Lower lobe of right lung (tissue), 2 donors: ENCODE results near the gene AQP1. TPM values are rescaled to one million over a fixed set of nuclear protein-coding genes. Genes with fewer than 3 reads are reported as not detected.

Experiments
- ATAC-seq, 2 donors: fragments of 200-7000 bp; cut with Tn5 transposase; one replicate each; pipeline ENCODE4 v1.9.1; 2020 to 2022; ENCODE audit warnings: mild to moderate bottlenecking in 2 of 2, moderate library complexity in 2 of 2
- DNase-seq: peaks from one replicate; pipeline ENCODE4 v3.0.0-alpha.2; 2020
- H3K27ac ChIP-seq: fragments of 200-600 bp; one replicate; pipeline ENCODE4 v1.8.0; 2022
- H3K27me3 ChIP-seq: fragments of 200-600 bp; one replicate; pipeline ENCODE4 v1.8.0; 2022; ENCODE audit warnings: low read depth
- H3K36me3 ChIP-seq: fragments of 200-600 bp; one replicate; pipeline ENCODE4 v1.8.0; 2022; ENCODE audit warnings: mild to moderate bottlenecking
- H3K4me1 ChIP-seq: fragments of 200-600 bp; one replicate; pipeline ENCODE4 v1.8.0; 2022
- H3K4me3 ChIP-seq: fragments of 200-600 bp; one replicate; pipeline ENCODE4 v1.8.0; 2022; ENCODE audit warnings: mild to moderate bottlenecking
- H3K9me3 ChIP-seq: fragments of 200-600 bp; one replicate; pipeline ENCODE4 v1.8.0; 2022
- CTCF ChIP-seq: fragments of 200-600 bp; IDR thresholded peaks from one replicate; pipeline ENCODE4 v1.8.0; 2022; ENCODE audit warnings: antibody characterized with exemption, mild to moderate bottlenecking
- intact Hi-C: fragments of 100-400 bp; cut with DNase I; formaldehyde crosslinking; loops from one replicate; pipeline ENCODE4 v1.11.0; 2022
- total RNA-seq: library from RNA; stranded (reverse); fragmentation: NEBNext Ultra II Directional; extraction: Animal tissue kit (Norgen Biotek cat#: 25700); gene quantifications from one replicate; pipeline ENCODE4 v1.2.1, GENCODE V29; 2021
- donor health status: DM: no; HTN: yes; CAD: no; lungs with severe emphysema.

The AQP1 gene
- total RNA-seq, 1 donor from 2014 or later: 826 TPM

- Histone ChIP-seq H3K36me3 (peaks cover 26% of the 10 kb centered on the region), H3K4me1 (peaks cover 48% of the 10 kb centered on the region), H3K27ac (peak overlapping the region; percentile 83), H3K4me3 (peak overlapping the region; percentile 70), H3K27me3 (no peaks in the 10 kb centered on the region), H3K9me3 (no peaks in the 10 kb centered on the region)
- peak; percentile 18 for DNase-seq
- intact Hi-C loops: no loop called here
- TF ChIP-seq CTCF: no peak
- ATAC-seq: no peak
Measured at GRCh38 chr7:30916767-30917166, 5.1 kb downstream of the AQP1 start.

GRCh38 chr7:30917216-30917893 is 5.7 kb downstream of the AQP1 start:
- H3K4me1 ChIP-seq: peaks cover 54% of the 10 kb centered on the region
- H3K4me3 ChIP-seq: peak overlapping the region; percentile 70
- peaks cover 32% of the 10 kb centered on the region for H3K36me3 ChIP-seq
- DNase-seq (peak; percentile 33), ATAC-seq (no peak)
- no peaks in the 10 kb centered on the region for H3K9me3 ChIP-seq
- H3K27me3 ChIP-seq: no peaks in the 10 kb centered on the region
- intact Hi-C loops: no loop called here
- TF ChIP-seq CTCF: no peak
- no peak overlapping the region for H3K27ac ChIP-seq

GRCh38 chr7:30918676-30919075 is 7.0 kb downstream of the AQP1 start:
- Histone ChIP-seq H3K9me3 (no peaks in the 10 kb centered on the region), H3K36me3 (peaks cover 45% of the 10 kb centered on the region), H3K27ac (peak overlapping the region; percentile 58), H3K4me1 (peaks cover 58% of the 10 kb centered on the region), H3K4me3 (peak overlapping the region; percentile 70), H3K27me3 (no peaks in the 10 kb centered on the region)
- ATAC-seq (no peak), DNase-seq (peak; percentile 18)
- intact Hi-C loops: no loop called here
- TF ChIP-seq CTCF: no peak

DNA sequence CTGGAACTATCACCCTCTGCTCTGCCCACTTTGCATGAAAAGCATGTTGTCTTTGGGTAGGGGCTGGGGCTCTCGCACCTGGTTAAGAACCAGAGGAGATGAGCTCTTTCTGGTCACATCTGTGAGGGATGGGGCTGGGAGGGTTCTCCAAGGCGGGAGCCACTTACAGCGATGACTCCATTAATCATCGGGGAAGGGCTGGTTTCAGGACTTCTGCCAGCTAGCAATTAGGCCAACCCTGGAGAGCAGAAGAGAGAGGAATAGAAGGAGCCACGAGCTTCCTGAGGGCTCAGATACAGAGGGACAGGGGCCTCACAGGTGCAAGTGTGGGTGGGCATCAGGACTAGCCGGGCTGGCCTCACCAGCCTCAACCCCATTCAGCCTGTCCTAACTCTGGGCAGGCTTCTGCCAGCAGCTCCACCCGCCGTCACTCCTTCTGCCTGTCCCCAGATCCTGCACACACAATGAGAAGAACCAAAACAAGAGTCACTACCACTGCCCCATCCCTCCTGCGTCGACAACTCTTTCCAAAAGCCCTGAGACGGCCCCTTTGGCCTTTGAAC is 8.4 kb downstream of the AQP1 start:
- H3K4me3 ChIP-seq: peak overlapping the region; percentile 70
- DNase-seq: peak; percentile 29
- no peaks in the 10 kb centered on the region for H3K9me3 ChIP-seq
- H3K27ac ChIP-seq: peak overlapping the region; percentile 56
- H3K36me3 ChIP-seq: peaks cover 60% of the 10 kb centered on the region
- H3K27me3 ChIP-seq: no peaks in the 10 kb centered on the region
- intact Hi-C loops: no loop called here
- peaks cover 56% of the 10 kb centered on the region for H3K4me1 ChIP-seq
- ATAC-seq: no peak
- no peak for TF ChIP-seq CTCF

DNA sequence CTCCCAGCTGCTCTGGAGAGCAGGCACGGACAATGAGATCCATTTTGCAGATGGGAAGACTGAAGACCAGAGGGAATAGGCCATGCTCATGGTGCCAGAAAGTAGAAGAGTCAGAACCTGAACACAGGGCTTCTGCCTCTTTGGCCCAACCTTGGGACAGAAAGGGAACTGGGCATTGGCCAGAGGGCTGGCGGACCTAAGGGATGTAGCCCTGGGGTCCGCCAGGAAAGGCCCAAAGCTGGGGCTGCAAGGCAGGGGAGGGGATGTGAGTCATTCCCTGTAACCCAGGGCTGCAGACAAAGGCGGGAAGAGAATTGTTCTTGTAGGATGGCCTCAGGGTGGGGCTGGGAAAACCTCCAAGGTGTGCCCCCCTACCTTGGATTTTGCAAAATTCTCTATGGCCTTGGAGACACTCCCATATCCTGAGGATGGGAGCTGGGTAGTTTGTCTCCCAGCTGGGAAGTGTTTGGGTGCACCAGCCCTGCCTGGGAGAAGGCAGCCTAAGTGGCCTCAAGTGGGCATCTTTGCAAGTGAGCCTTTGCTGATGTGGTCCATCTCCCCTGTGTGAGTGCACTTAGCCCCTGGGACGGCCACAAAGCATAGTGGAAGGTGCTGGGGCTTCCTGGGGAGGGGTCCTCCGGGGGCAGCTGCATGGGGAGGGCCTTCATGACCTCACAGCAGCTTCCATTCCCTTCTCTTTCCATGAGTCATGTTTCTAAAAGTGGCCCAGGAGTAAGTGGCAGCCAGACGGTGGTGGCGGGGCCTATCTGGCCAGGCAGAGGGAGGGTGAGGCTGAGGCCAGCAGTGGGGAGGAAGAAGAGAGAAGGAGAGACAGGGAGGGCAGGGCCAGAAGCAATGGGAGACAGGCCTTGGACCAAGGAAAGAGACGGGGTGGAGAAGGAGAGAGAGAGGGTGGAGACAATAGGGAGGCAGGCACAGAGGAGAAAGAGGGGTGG is 9.2 kb downstream of the AQP1 start:
- H3K4me1 ChIP-seq: peaks cover 58% of the 10 kb centered on the region
- no peaks in the 10 kb centered on the region for H3K27me3 ChIP-seq
- intact Hi-C loops: no loop called here
- no peaks in the 10 kb centered on the region for H3K9me3 ChIP-seq
- TF ChIP-seq CTCF: no peak
- DNase-seq (peak; percentile 44), ATAC-seq (peak; percentile 4 to 65)
- peak overlapping the region; percentile 70 for H3K4me3 ChIP-seq
- H3K27ac ChIP-seq: peak overlapping the region; percentile 56
- H3K36me3 ChIP-seq: peaks cover 67% of the 10 kb centered on the region
